GM12892 (cell line): ENCODE measurements around the gene VWA5B1.

Source experiments
- POLR2A ChIP-seq: IDR thresholded peaks from 2 replicates; pipeline ENCODE4 v1.6.1; 2011; ENCODE audit warnings: low read depth, low read length, control low read depth
- POLR2AphosphoS5 ChIP-seq: IDR thresholded peaks from 2 replicates; pipeline ENCODE4 v1.6.1; 2011; ENCODE audit warnings: low read depth, low read length, control low read depth
- TAF1 ChIP-seq: IDR thresholded peaks from 2 replicates; pipeline ENCODE4 v1.6.1; 2011; ENCODE audit warnings: low read depth, mild to moderate bottlenecking, control low read depth, low read length, borderline replicate concordance

GRCh38 chr1:20280341-20280740 is 10.3 kb upstream of the VWA5B1 start:
- TF ChIP-seq POLR2AphosphoS5 (no peak), POLR2A (no peak), TAF1 (no peak)
